ENCODE results near the gene MAN2A2. TPM values are rescaled to one million over a fixed set of nuclear protein-coding genes. Genes with fewer than 3 reads are reported as not detected.

MAN2A2 gene
- total RNA-seq, 1 donor from 2014 or later, result 33.3 TPM

DNA sequence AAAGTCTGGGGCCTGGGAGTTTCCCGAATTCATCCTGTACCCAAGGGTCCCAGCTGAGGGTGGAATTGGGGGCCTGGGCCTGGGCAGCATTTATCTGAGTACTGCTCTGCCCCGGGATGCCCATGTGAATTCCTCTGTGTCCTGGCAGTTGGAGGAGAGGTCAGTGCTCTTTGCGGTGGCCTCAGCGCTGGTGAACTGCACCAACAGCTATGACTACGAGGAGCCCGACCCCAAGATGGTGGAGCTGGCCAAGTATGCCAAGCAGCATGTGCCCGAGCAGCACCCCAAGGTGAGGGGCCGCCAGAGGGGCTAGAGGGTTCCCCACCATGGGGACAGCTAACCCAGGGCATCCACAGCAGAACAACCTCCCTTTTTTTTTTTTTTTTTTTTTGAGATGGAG, 45.4 kb downstream of the MAN2A2 start:
- peaks cover 8% of the 10 kb centered on the region for H3K36me3 ChIP-seq (ENCODE audit: control insufficient read depth, insufficient read depth, low read length)
- TF ChIP-seq, protein P1, sequence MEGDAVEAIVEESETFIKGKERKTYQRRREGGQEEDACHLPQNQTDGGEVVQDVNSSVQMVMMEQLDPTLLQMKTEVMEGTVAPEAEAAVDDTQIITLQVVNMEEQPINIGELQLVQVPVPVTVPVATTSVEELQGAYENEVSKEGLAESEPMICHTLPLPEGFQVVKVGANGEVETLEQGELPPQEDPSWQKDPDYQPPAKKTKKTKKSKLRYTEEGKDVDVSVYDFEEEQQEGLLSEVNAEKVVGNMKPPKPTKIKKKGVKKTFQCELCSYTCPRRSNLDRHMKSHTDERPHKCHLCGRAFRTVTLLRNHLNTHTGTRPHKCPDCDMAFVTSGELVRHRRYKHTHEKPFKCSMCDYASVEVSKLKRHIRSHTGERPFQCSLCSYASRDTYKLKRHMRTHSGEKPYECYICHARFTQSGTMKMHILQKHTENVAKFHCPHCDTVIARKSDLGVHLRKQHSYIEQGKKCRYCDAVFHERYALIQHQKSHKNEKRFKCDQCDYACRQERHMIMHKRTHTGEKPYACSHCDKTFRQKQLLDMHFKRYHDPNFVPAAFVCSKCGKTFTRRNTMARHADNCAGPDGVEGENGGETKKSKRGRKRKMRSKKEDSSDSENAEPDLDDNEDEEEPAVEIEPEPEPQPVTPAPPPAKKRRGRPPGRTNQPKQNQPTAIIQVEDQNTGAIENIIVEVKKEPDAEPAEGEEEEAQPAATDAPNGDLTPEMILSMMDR (IDR thresholded peaks at IDR 0.05; ENCODE audit: insufficient read depth, low read length, poor library complexity, severe bottlenecking), result no peak
- H3K27me3 ChIP-seq (ENCODE audit: control insufficient read depth, insufficient read depth, low read length), result no peaks in the 10 kb centered on the region
- H3K4me3 ChIP-seq (ENCODE audit: low read depth, low read length), result no peak overlapping the region
- no peak for DNase-seq (ENCODE audit: low read depth)

DNA sequence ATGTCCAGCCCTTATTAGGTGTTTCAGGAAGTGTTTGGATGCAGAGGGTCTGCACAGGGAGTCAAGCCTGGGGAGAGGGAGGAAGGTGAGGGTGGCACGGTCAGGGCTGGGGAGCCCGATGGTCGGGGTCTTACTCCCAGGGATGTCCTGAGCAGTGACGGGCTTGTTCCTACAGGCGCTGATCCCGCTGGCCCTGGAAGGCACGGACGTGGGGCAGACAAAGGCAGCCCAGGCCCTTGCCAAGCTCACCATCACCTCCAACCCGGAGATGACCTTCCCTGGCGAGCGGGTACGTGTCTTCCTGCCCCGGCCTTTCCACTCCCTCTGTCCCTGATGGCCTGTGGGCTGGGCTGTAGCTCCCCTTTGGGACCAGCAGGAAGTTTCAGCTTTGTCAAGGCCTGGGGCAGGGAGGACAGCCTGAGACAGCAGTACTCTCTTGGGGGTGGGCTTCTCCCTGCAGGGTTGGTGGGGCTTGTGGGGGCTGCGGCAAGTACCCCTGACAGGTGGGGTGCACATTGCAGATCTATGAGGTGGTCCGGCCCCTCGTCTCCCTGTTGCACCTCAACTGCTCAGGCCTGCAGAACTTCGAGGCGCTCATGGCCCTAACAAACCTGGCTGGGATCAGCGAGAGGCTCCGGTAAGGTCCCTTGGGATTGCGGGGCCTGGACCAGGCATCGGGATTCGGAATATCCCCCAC, 47.0 kb downstream of the MAN2A2 start:
- Histone ChIP-seq H3K27me3 (ENCODE audit: control insufficient read depth, insufficient read depth, low read length) (no peaks in the 10 kb centered on the region), H3K4me3 (ENCODE audit: low read depth, low read length) (no peak overlapping the region), H3K36me3 (ENCODE audit: control insufficient read depth, insufficient read depth, low read length) (peaks cover 8% of the 10 kb centered on the region)
- TF ChIP-seq, protein P1 (IDR thresholded peaks at IDR 0.05; ENCODE audit: insufficient read depth, low read length, poor library complexity, severe bottlenecking), result no peak
- DNase-seq (ENCODE audit: low read depth), result no peak

DNA sequence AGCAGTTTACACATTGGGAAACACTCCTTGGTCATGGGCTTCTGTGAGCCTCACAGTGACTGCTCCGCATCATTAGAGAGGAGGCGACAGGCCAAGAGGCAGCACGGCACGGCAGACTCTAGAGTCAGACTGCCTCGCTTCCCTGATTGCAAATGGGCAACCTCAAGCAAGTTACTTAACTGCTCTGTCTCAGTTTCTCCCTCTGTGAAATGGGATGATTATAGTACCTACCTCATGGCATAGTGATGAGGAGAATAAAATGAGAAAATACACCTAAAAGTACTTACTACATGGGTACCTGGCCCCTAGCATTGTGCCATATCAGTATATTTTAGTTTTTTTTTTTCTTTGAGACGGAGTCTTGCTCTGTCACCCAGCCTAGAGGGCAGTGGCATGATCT, 47.6 kb downstream of the MAN2A2 start:
- Histone ChIP-seq H3K27me3 (ENCODE audit: control insufficient read depth, insufficient read depth, low read length) (no peaks in the 10 kb centered on the region), H3K4me3 (ENCODE audit: low read depth, low read length) (no peak overlapping the region), H3K36me3 (ENCODE audit: control insufficient read depth, insufficient read depth, low read length) (peaks cover 8% of the 10 kb centered on the region)
- TF ChIP-seq, protein P1 (IDR thresholded peaks at IDR 0.05; ENCODE audit: insufficient read depth, low read length, poor library complexity, severe bottlenecking), result no peak
- DNase-seq (ENCODE audit: low read depth), result no peak

DNA sequence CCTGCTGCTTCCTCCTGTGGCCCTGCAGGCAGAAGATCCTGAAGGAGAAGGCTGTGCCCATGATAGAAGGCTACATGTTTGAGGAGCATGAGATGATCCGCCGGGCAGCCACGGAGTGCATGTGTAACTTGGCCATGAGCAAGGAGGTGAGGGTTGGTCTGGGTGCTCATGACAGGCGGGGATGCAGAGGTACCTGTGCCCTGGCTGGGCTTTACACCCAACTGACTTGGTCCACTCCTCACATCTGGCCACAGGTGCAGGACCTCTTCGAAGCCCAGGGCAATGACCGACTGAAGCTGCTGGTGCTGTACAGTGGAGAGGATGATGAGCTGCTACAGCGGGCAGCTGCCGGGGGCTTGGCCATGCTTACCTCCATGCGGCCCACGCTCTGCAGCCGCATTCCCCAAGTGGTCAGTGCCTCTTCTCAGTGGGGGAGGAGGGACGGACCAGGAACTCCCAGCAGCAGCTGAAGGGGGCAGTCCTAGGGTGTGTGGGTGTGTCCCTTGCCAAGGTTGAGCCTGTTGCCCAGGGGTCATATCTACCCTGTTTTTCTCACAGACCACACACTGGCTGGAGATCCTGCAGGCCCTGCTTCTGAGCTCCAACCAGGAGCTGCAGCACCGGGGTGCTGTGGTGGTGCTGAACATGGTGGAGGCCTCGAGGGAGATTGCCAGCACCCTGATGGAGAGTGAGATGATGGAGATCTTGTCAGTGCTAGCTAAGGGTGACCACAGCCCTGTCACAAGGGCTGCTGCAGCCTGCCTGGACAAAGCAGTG, 50.0 kb downstream of the MAN2A2 start:
- Histone ChIP-seq H3K36me3 (ENCODE audit: control insufficient read depth, insufficient read depth, low read length) (peaks cover 2% of the 10 kb centered on the region), H3K27me3 (ENCODE audit: control insufficient read depth, insufficient read depth, low read length) (no peaks in the 10 kb centered on the region), H3K4me3 (ENCODE audit: low read depth, low read length) (no peak overlapping the region)
- no peak for DNase-seq (ENCODE audit: low read depth)
- TF ChIP-seq, protein P1 (IDR thresholded peaks at IDR 0.05; ENCODE audit: insufficient read depth, low read length, poor library complexity, severe bottlenecking), result no peak

DNA sequence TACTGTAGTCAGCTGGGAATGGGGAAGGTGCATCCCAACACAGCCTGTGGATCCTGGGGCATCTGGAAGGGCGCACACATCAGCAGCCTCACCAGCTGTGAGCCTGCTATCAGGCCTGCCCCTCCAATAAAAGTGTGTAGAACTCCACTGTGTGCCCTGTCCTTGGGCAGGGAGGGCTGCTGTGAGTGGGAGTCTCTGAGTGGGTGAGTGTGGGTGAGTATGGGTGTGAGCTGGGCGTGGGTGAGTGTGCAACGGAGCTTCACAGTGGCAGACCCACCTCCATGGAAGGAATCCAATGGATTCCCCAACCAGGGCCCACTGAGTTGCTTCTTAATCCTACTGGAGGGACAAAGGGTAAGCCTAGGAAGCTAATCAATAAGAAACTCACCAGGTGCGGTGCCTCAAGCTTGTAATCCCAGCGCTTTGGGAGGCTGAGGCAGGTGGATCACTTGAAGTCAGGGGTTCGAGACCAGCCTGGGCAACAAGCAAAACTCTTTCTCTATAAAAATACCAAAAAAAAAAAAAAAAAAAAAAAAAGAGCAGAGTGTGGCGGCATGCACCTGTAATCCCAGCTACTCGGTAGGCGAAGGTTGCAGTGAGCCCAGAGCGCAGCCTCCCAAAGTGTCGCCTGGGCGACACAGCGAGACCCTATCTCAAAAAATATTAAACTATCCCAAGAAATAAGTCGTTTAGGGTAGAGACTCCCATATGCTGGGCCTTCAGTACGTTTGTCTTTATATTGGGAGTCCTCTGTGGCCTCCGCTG, 51.0 kb downstream of the MAN2A2 start:
- DNase-seq (ENCODE audit: low read depth), result no peak
- no peak overlapping the region for H3K4me3 ChIP-seq (ENCODE audit: low read depth, low read length)
- TF ChIP-seq, protein P1 (IDR thresholded peaks at IDR 0.05; ENCODE audit: insufficient read depth, low read length, poor library complexity, severe bottlenecking), result no peak
- no peaks in the 10 kb centered on the region for H3K27me3 ChIP-seq (ENCODE audit: control insufficient read depth, insufficient read depth, low read length)
- peaks cover 2% of the 10 kb centered on the region for H3K36me3 ChIP-seq (ENCODE audit: control insufficient read depth, insufficient read depth, low read length)

Data from kidney epithelial cell (primary cell).